GM18907 (cell line): ENCODE data around the gene CNTNAP2.
"Not testable (repeated sequence)": the region's sequence is repeated elsewhere in the genome, so short reads cannot be mapped to it uniquely, and the experiment has no call there.

Experiments
- ATAC-seq: cut with Tn5 transposase; IDR thresholded peaks from one replicate; pipeline ENCODE4 v1.9.1; 2021; ENCODE audit warnings: mild to moderate bottlenecking, moderate library complexity; ENCODE audit not compliant: unreplicated experiment

Gene CNTNAP2

DNA sequence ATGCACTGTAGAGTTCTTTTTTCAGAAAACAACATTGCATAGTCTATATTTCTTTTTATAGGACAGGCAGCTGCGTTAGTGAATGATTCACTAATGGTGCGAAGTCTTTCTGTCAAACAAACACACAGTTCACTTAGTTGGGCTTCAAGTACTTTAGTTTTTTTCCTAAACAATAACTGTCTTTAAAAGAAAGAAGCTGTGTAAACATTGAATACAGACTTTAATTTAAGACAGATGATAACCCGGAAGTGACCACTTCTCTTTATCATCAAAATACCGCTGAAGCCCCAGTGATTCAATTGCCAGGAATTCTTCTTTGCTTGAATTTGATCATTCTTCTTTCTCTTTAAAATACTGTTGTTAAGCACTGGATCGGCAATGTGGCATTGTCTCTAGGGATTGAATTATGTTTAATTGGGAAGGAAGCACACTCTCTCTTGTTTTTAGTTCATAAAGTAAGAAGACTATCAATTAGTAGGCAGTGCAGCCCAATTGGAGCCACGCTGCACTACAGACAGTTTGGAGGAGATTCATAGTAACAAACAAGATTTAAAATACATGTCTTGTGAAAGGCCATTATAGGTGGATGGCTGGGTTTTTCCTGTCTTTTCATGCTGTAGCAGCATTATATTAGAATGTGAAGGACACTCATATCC lies 30.4 kb downstream of the CNTNAP2 start:
- no peak for ATAC-seq

DNA sequence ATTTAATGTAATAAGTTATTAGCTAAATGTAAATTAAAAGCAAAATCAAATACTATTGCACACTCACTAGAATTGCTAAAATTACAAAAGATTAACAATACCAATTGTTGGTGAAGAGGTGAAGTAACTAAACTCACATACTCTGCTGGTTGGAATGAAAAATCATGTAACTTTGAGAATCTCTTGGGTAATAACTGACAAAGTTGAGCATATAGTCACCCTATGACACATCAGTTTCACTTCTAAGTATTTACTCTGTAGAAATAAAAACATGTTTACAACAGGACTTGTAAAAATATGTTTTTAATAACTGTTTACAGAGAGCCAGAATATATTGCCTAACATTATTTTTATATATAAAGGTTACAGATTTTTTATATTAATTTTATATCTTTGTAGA lies 33.6 kb downstream of the CNTNAP2 start:
- no peak for ATAC-seq

DNA sequence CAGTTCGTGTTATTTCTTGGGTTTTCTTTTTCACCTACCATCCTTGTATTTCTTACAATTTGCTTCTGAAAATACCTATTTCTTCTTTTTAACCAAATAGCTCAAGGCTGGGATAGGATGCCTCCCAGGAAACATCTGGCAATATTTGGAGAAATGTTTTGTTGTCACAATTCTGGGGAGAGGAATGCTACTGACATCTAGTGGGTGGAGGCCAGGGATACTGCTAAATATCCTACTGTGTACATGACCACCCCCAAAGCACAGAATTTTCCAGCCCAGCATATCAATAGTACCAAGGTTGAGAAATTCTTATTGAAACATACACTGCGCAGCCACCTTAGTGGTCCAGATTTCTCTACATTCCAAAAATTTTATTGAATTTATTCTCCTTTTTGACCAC lies 55.5 kb downstream of the CNTNAP2 start:
- no peak for ATAC-seq

DNA sequence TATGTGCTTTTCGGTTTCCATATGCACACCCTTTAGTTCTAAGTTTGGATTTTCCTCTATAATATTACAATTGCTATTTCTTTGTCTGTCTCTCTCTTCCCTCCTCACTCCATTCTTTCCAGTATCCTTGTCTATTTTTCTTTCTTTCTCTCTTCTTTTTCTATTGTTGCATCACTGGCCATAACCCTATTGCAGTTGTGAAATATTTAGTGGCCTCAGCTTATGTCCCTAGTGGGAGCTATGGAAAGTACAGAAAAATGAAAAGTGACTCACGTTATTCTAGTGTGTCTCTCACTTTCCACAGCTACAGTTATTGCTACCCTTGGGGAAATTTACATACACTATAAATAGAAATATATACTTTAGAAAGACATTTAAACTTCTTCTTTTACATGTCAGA lies 59.1 kb downstream of the CNTNAP2 start:
- ATAC-seq = no peak

DNA sequence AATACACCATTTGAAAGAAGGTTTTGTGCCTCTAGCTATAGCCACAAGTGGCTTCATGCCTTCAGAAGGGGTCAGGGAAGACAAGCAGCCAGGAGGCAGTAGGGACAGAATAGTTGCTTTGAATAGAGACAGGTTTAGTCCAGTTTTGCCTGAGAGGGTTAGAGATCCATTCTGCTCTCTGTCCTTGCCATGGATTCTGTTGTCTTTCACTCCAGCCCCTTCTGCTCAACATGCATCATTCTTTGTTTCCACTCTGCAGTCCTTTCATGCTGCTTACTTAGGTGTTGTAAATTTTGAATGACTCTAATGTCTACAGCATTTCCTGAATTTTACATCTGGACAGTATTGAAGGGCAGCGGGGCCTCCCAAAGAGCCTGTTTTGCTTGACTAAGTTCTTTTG lies 60.3 kb downstream of the CNTNAP2 start:
- no peak for ATAC-seq

DNA sequence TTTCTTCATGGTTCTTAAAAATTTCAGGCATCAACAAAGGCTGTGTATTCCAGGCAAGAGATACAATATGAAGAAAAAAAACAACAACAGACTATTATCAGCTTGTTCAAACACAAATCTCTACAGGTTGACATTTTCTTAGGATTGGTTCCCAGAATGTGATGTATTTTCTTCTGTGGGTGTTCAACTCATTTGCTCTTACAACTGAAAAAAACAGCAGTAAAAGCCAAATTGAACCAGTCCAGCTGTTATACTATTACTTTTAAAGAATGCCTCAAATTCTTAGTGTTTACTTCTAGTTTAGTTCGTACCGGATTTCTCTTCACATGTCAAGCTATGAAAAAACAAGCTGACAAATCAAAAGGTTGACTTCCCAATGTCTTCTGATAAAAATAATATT lies 60.7 kb downstream of the CNTNAP2 start:
- no peak for ATAC-seq

DNA sequence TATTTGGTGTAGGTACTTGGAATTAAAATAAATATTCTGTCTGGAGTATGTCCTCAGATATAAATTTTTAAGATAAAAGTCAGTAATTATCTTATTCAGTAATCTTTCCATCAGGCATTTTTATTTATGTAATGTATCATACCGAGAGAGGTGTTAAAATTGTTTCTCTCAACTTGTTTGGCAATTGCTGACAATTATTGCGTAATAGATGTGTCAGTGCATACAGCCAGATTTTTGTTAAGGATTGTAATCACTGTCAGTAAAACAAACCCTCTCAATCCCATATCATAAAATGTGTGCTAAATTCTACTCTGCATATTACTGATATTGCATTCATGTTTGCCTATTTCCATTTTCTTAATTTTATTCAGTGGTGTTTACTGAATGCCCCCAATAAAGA lies 69.2 kb downstream of the CNTNAP2 start:
- ATAC-seq = no peak

DNA sequence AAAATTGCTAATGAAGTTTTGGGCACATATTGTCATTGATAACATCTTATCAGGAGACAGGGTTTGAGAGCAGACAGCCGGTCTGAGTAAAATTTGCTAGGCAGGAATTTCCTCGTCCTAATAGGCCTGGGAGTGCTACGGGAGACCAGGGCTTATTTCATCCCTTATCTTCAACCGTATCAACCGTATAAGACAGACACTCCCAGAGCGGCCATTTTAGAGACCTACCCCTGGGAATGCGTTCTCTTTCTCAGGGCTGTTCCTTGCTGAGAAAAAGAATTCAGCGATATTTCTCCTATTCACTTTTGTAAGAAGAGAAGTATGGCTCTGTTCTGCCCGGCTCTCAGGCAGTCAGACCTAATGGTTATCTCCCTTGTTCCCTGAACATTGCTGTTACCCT lies 74.8 kb downstream of the CNTNAP2 start:
- not testable (repeated sequence) for ATAC-seq

DNA sequence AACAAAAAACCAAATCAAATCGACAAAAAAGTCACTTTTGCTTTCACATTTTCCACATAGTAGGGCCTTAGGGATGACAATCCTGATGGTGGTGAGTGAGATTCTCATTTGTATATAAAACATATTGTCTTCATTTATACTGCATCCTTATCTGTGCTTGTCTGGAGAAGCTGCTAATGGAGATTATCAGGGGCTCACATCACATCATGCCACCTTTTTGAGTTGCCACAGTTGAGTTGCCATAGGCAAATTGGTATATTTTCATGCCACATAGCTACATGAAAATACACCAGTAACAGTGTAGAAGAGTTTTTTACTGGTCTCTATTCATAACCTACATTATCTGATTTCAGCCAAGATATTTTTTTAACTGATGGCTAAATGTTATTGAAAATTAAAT lies 85.3 kb downstream of the CNTNAP2 start:
- no peak for ATAC-seq

DNA sequence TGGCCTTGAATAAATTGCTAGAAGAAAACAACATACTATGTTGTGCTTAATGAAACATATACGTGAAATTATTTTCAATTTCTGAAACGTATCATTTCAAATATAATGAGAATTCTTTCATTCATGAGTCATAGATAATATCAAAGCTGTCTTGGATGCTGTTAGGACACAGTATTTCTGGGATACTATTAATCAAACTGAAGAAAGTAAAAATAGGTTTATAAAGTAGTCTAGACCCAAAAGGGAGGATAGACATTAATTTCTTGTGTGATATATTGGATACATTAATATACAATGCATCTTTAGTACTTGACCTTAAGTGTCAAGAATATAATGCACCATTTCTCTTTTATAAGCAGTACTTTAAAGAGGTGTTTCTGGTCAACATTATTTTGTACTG lies 89.7 kb downstream of the CNTNAP2 start:
- no peak for ATAC-seq

DNA sequence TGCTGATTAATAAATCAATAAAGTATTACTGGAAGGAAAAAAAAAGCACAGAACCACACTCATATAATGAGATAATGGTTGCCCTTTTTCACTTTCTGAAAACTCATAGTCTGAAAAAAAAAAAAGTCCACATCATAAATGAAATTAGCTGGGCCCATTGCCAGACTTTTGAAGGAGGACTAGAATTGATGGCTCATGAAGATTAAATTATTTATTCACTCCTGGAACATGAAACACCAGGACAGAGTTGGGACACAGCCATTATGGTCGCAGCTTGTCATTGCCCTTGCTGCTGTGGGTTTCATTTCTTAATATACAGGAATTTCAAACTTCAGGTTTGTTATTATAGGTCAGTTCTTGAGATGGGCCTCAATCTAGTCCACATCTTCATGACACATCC lies 91.9 kb downstream of the CNTNAP2 start:
- no peak for ATAC-seq

DNA sequence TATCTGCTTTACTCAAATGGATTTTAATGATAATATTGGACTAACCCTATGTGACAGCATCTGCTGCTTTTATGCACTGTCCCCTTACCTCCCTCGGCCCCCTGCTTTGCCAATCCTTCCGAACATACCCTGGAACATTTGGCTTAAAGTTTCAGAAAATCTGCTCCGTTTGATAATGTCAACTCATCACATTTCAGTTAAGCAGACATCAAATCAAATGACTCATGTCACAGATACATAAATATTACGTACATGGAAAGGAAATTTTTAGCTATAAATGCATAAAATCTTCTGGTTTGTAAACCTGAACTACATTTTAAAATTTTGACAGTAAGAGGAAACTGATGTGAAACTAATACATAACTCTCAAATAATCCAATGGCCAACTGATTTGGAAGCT lies 98.2 kb downstream of the CNTNAP2 start:
- no peak for ATAC-seq

DNA sequence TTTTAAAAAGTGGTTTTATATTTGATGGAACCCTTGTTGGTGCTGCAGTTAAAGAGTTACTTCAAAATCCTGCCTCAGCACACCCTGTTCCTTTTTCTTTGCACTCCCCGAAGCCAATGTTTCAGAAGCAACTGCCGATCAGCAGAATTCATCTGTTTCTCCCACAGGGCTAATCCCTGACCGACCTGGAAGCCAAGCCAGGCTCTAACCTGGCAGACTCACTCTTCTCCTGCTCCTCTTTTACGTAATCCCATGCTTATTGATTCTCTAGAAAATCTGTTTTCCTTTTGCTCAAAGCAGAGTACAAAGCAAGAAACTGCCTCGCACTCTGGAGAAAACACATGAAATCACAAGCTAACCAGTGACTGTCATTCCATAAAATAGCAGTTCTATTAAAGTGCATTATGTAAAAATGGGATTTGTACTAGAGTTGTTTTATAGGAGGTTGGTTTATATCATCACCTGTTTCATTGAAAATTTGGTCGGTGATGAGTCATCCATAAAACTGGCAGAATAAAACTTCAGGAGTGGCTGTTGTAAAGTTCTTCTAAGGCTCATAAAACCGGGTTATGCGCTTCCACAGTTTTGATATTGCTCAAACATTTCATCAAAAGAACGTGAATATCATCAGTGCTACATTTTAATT lies 99.9 kb downstream of the CNTNAP2 start:
- no peak for ATAC-seq

DNA sequence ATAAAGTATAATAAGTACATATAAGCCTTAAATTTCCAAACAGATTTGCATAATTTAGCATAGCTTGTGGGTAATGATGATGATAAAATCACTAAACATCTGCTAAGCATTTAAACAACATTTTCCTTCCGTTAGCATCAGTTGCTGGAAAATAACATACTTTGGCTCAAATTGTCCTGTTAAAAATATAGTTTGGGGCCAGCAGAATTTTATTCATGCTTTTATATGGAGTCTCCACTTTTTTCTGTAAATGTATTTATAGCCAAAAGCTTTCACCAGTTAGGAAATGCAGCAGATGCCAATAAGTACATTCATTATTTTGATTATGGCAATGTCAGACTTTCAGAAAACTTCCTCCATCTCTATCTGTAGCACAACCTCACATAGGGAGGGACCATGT lies 107.2 kb downstream of the CNTNAP2 start:
- no peak for ATAC-seq

DNA sequence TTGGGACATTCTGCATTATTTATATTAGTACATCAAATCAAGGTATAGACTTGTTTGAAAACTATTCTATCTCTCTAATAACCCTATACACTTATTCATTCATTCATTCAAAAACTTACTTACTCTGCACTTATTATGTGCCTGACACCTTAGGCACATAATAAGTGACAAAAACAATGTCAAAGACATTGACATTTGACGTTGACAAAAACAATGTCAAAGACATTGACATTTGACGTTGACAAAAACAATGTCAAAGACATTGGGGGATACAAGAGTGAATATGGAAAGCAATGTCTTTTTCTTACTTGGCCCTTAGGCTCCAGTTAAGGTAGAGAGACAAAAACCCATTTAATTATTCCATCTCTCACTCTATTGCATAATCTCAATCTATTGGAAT lies 116.0 kb downstream of the CNTNAP2 start:
- ATAC-seq = no peak

DNA sequence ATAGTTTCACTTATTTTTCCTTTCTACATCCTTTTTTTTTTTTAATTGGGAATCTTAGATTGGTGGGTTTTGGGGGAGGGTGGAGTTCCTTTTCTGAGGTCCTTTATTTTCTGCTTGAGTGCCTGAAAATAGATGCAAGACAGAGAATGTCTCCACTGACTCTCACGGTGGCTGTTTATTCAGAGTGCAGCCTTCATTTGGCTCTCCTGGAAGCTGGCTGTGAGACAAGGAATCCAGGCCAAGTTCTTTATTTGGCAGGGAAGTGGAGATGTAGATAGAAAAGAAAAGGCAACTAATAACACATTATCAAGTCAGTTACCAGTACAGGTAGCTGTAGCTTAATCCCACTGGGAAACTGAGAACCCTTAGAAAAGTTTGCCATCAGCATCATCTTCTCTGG lies 118.6 kb downstream of the CNTNAP2 start:
- ATAC-seq = no peak

DNA sequence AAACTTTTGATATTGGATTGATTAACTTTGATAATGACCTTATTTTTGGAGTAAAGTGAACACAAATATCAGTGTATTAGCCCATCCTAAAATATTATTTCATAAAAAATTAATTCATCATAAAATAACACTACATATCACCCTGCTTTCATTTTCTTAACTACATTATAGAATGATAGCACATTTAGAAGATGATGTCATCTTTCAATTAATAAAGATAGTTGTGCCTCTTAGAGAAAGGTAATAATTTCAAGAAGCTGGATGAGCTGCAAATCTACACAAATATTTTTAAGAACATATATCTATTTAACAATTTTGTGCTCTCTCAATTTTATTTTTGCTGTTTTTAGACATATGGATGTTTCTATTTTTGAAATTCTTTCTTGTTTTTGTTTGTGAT lies 126.1 kb downstream of the CNTNAP2 start:
- ATAC-seq = no peak

DNA sequence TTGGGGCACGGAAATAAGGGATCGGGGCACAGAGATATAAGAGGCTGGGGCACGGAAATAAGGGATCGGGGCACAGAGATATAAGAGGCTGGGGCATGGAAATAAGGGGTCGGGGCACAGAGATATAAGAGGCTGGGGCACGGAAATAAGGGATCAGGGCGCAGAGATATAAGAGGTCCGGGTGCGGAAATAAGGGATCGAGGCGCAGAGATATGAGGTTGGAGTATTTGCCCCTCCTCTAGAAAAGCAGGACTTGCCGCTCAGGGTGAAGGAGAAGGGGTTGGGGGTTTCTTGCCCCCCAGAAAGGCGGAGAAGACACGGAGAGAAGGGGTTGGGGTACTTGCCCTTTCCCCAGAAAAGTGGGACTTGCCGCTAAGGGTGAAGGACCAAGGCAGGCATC lies 131.4 kb downstream of the CNTNAP2 start:
- not testable (repeated sequence) for ATAC-seq

DNA sequence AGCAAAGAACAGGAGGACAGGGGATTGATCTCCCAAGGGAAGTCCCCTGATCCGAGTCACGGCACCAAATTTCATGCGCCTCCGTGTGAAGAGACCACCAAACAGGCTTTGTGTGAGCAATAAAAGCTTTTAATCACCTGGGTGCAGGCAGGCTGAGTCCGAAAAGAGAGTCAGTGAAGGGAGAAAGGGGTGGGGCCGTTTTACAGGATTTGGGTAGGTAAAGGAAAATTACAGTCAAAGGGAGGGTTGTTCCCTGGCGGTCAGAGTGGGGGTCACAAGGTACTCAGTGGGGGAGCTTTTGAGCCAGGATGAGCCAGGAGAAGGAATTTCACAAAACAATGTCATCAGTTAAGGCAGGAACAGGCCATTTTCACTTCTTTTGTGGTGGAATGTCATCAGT lies 132.1 kb downstream of the CNTNAP2 start:
- not testable (repeated sequence) for ATAC-seq

DNA sequence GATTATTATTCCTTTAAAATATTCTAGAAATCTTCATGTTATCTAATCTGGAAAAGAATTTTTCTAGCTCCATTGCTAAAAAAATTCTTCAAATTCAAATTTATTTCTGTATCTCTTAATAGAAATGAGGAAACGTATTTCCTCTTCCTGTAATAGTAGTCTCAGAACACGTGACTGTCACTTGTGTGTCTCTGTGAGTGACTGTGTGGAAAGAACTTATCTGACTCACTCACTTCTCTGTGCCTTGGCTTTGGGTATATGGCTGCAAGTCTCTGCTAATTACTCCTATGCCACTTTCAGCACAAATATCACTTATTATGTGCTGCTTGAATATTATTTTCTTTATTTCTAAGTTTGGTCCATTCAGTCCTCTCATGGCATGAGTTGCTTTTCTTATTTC lies 132.7 kb downstream of the CNTNAP2 start:
- ATAC-seq = no peak

DNA sequence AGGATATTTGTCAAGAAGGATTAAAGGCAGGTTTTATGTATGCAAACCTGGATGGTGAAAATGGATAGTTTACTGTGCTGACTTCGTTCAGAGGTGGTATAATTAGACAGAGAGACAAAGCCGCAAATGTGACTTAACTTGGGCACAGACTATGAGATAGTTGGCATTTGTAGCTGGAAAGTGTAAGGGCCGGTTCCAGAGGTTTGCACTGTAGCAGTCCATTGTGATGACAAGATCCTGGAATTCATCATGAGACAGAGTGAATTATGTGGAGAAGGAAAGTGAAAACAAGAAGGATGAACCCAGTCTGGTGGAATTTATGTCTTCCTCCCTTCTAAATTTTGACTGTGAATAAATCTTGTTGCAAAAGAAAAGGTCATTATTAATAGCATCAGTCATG lies 139.0 kb downstream of the CNTNAP2 start:
- no peak for ATAC-seq

DNA sequence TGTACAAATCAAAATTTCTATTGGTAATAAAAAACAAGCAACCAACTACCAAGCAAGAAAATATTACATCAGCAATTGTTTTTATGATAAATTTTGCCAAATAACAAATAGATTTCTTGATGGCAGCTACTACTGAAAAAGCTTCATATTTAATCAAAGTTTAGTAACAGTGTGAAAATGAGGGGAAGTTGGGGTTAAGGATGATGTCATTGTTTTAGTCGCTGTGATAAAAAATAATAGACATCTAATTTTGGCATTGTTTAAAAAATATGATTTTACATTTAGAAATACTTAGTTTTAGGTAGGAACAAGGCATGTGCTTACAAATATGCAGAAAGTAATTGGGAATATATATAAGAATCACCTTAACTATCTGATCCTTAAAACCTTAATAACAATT lies 145.9 kb downstream of the CNTNAP2 start:
- ATAC-seq = no peak

DNA sequence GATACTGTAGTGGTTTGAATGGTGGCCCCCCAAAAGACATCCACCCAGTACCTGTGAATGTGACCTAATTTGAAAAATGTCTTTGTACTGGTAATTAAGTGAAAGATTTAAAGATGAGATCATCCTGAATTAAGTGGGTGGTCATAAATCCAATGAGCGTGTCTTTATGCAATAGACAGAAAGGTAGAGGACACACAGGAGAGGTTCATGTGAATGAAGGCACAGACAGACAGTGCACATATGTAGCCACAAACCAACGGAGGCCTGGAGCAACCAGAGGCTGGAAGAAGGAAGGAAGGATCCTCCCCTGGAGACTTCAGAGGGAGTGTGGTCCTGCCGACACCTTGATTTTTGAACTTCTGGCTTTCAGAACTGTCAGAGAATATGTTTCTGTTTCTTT lies 160.3 kb downstream of the CNTNAP2 start:
- no peak for ATAC-seq
